Midbrain (tissue), 1 donor: Measurements from ENCODE around the gene DNAH10.

Experiments used
- DNase-seq: peaks from one replicate; lab custom pipeline; 2025; lab: John Stamatoyannopoulos, UW

The DNAH10 gene

GRCh38 chr12:123886931-123887582 lies 125.0 kb downstream of the DNAH10 start:
- DNase-seq, result no peak

DNA sequence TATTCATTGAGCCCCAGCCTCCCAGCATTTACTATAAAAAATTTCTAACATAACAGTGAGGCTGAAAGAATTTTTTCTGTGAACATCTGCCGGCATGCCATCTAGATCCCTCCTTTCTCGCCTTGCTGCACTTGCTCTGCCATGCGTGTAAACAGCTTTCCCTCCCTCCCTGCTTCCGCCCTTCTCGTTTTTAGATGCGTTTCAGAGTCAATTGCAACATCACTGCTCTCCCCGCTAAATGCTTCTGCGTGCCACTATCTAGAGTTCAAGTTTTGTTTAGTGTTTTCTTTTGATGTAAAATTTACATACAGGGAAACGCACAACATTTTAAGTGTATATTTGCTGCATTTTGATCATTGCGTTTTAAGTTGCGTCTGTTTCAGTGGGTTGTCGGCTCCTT lies 126.9 kb downstream of the DNAH10 start:
- no peak for DNase-seq

DNA sequence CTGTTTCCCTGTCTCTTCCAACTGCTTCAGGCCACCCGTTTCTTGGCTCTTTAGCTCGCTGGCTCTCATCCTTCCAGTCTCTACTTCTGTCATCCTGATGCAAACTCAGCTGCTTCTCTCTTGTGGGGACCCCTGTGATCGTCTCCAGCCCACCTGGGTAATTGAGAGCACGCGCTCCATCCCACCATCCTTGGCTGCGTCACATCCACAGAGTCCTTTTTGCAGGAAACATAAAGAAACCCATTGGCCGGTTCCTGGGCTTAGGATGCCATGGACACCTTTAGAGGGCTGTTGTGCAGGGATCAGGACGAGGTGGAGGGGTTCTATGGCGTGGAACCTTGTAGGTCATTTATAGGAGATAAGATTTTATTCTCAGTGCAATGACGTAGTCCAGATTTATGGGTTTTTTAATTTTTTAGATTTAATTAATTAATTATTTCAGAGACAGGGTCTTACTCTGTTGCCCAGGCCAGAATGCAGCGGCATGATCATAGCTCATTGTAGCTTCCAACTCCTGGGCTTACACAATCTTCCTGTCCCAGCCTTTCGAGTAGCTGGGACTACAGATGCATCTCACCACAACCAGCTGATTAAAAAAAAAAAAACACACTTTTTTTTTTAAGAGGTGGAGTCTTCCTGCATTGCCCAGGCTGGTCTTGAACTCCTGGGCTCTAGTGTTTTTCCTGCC lies 127.9 kb downstream of the DNAH10 start:
- DNase-seq, result no peak

GRCh38 chr12:123890536-123890902 lies 128.4 kb downstream of the DNAH10 start:
- DNase-seq, result no peak

DNA sequence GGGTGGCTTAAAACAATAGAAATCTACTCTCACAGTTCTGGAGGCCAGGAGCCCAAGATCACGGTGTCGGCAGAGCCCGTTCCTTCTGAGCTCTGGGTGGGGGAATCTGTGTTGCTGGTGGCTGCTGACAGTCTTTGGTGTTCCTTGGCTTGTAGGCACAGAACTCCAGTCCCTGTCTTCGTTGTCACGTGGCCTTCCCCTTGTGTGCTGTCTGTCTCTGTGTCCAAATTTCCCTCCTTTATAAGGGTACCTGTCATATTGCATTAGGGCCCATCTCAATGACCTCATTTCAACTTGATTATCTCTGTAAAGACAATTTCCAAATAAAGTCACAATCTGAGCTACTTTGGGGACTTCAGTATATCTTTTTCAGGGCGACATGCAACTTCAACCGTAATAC lies 128.9 kb downstream of the DNAH10 start:
- no peak for DNase-seq

DNA sequence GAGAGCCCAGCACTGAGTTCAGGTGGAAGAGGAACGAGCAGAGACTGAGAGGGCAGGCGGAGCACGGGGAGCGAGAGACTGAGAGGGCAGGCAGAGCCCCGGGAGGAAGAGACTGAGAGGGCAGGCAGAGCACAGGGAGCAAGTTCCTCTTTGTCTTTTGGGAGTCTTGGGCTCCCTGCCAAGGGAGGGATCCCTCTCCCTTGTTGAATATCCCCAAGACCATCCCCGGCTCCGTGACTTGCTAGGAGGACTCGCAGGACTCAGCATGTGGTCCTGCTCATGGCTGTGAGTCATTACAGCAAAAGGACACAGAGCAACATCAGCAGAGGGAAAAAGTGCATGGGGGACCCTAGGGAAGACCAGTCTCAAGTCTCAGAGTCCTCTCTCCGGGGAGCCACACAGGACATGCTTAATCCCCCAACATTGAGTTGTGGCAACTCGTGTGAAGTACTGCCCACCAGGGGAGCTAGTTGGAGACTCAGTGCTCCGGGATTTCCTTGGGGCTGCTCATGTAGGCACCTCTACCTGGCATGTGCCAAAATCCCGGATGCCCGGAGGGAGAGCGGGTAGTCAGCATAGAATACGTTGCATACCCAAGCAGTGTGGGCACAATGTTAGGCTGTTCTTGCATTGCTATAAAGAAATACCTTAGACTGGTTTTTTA lies 129.5 kb downstream of the DNAH10 start:
- no peak for DNase-seq

DNA sequence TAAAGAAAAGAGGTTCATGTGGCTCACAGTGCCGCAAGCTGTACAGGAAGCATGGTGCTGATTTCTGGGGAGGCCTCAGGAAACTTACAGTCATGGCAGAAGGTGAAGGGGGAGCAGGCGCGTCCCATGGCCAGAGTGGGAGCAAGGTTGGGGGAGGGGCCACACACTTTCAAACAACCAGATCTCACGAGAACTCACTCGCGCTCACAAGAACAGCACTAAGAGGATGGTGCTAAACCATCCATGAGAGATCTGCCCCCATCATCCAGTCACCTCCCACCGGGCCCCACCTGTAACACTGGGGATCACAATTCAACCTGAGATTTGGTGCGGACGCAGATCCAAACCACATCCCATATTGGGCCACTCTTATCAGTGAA lies 130.1 kb downstream of the DNAH10 start:
- no peak for DNase-seq

DNA sequence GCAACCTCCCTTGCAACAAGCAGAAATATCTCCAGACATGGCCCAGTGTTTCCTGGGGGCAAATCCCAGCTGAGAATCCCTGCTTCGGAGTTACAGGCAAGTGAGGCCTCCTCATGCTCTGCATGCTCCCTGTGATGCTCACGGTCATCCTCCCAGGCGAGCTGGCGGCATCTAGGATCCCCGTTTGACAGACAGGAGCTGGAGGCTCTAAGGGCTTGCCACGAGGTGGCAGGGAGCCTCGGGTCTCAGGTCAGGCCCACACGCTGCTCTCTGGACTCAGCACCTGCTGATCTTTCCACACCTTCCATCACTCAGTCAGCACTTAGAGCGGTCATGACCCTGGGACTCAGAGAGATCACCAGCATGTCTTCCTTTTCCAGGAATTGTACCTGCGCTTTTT lies 130.8 kb downstream of the DNAH10 start:
- no peak for DNase-seq

DNA sequence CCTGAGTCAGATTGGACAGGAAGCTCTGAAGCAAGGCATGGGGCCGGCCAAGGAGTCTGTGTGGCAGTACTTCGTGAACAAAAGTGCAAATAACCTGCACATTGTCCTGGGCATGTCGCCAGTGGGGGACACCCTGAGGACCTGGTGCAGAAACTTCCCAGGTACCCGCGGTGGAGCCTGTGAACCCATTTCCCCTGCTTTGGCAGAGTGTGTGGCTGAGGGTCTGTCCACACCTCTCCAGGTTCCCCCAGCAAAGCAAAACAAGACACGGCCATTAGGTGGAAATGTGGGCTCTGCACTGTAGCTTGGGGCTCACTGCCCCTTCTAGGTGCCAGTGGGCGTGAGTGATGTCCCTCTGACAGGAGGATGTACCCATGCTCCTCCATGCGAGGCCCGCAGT lies 131.2 kb downstream of the DNAH10 start:
- no peak for DNase-seq

- no peak for DNase-seq
These were observed 132.8 kb downstream of the DNAH10 start for GRCh38 chr12:123894823-123895345.

DNA sequence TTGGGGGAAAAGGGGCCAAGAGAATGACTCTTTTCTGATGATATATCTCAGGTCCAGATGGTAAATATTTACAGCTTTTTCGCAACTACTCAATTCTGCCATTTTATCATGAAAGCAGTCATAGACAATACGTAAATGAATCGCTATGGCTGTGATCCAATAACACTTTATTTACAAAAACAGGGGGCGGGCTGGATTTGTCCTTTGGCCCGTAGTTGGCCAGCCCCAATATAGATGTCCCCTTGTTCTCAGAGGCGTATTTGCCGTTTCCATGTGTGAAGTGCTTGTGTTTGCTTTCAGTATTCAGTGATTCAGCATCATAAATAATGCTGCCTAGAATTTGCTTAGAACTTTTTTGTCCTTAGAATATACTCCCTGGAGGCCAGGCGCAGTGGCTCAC lies 133.3 kb downstream of the DNAH10 start:
- DNase-seq, result peak; percentile 30

- no peak for DNase-seq
These were observed 134.7 kb downstream of the DNAH10 start for GRCh38 chr12:123896767-123897166.

DNA sequence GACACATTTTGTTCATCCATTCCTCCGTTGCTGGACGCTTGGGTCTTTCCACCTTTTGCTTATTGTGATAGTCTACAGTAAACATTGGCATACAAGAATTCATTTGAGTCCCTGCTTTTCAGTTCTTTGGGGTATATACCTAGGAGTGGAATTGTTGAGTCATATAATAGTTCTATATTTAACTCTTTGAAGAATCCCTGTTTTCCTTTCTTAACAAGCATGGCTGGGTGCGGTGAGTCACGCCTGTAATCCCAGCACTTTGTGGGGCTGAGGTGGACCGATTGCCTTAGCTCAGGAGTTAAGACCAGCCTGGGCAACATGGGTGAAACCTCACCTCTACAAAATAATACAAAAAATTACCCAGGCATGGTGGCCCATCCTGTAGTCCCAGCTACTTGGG lies 135.1 kb downstream of the DNAH10 start:
- no peak for DNase-seq

DNA sequence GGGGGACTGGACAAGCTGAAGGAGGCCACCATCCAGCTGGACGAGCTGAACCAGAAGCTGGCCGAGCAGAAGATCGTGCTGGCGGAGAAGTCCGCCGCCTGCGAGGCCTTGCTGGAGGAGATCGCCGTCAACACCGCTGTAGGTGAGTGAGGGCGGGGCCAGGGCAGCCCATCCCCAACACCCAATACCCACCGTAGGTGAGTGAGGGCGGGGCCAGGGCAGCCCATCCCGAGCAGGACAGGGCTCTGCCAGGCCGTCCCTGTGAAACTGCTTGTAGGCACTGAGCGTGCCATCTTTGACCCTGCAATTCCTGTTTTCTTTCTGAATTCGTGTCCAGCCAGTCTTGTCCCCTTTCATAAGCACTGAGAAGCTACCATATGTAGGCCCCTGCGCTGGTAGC lies 136.6 kb downstream of the DNAH10 start:
- no peak for DNase-seq

DNA sequence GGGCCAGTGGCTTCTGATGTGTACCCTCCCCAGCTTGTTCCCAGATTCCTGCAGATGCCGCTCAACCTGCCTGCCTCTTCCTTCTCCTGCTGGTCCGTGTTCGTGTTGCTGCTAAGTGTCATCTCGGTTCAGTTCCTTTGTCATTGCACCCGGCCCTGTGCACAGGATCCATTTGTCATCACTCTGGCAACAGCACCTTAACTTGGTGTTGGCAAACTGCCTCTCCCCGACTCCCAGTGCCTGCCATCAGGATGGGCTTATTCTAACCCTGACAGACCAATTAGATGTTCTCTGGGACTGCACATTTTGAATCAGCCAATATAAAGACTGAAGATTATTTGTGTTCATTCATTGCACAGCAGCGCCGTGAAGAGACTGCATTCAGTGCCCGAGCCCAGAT lies 137.3 kb downstream of the DNAH10 start:
- no peak for DNase-seq

DNA sequence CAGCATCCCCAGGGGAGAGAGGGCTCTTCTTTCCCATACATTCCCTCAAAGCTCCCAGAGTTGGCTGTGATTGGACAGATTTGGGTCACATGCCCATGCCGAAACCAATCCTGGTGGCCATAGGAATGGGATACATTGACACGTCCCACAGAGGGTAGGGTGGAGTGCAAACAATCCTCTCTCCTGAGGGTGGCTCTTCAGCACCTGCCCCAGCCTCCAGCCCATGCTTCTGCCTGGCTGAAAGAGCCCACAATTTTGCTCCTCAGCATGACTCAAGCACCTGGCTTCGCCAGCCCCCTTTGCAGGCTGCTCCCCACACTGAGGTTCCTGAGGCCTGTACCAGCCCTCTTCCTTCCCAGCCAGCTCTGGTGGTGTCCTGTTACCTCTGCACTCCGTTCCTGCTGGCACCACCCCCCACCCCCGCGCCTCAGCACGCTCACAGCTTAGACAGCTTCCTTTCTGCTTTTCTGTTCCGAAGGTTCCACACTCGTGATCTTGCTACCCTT lies 138.8 kb downstream of the DNAH10 start:
- no peak for DNase-seq

- no peak for DNase-seq
These were observed 140.7 kb downstream of the DNAH10 start for GRCh38 chr12:123902821-123903220.

- no peak for DNase-seq
These were observed 141.4 kb downstream of the DNAH10 start for GRCh38 chr12:123903301-123904065.

GRCh38 chr12:123905319-123905925 lies 143.3 kb downstream of the DNAH10 start:
- DNase-seq, result peak; percentile 56

DNA sequence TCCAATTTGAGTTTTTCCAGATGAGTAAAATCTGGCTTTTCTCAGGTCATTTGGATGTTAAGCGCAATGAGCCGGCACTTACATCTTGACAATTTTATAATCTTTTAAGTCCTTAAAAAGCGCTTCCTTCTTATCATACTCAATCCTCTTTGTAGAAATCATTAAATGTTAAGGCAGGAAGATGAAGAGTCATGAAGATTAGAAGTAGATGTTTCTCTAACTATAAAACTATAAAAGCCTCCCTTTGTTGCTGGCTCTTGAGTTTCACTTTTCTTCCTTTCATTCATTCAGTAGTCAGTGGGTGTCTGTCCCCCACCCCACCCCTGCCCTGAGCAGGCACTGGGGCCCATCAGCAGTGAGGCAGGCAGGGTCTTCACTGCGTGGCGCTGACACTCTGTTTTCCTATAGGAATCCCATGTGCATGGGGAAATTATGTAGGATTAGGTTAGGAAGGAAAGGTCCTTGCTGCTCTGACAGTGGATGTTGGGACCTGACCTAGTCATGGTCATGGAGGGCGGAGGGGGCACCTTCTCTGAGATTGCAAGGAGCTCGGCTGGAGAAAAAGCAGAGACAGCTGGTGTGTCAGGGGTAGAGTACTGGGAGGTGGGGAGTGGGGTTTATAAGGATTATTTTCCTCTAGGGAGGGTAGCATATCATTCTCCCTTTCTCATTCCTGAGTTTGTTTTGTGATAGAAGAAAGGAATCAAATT lies 144.8 kb downstream of the DNAH10 start:
- no peak for DNase-seq
